HEK293 (cell line): ENCODE results near the gene NAMPT.

Experiments used
- KLF1 ChIP-seq: fragments of 450-650 bp; formaldehyde crosslinking; IDR thresholded peaks from 2 replicates; pipeline ENCODE4 v1.5.1; 2016; ENCODE audit warnings: missing biosample characterization, missing genetic modification characterization
- SP7 ChIP-seq: fragments of 450-650 bp; formaldehyde crosslinking; IDR thresholded peaks from 2 replicates; pipeline ENCODE4 v1.5.1; 2016; ENCODE audit warnings: missing biosample characterization, missing genetic modification characterization
- TRIM28 ChIP-seq: IDR thresholded peaks from 2 replicates; pipeline ENCODE4 v1.6.1; 2011; ENCODE audit warnings: low read length, control low read depth, borderline replicate concordance
- ZIC2 ChIP-seq: fragments of 450-650 bp; formaldehyde crosslinking; IDR thresholded peaks from 2 replicates; pipeline ENCODE4 v1.5.1; 2016; ENCODE audit warnings: missing biosample characterization, missing genetic modification characterization
- ZNF266 ChIP-seq: fragments of 450-650 bp; formaldehyde crosslinking; IDR thresholded peaks from 2 replicates; pipeline ENCODE4 v1.5.1; 2016; ENCODE audit warnings: missing biosample characterization, missing genetic modification characterization, low read depth
- ZNF558 ChIP-seq: fragments of 450-650 bp; formaldehyde crosslinking; IDR thresholded peaks from 2 replicates; pipeline ENCODE4 v1.5.1; 2016; ENCODE audit warnings: missing biosample characterization, missing genetic modification characterization
- ZNF707 ChIP-seq: fragments of 450-650 bp; formaldehyde crosslinking; IDR thresholded peaks from 2 replicates; pipeline ENCODE4 v1.5.1; 2016; ENCODE audit warnings: missing biosample characterization, missing genetic modification characterization
- TF ChIP-seq, protein P1 (sequence below): fragments of 450-650 bp; formaldehyde crosslinking; IDR thresholded peaks from 2 replicates; pipeline ENCODE4 v1.5.1; 2016; ENCODE audit warnings: missing biosample characterization, missing genetic modification characterization
- TF ChIP-seq, protein P2 (sequence below): fragments of 450-650 bp; formaldehyde crosslinking; IDR thresholded peaks from 2 replicates; pipeline ENCODE4 v1.5.1; 2016; ENCODE audit warnings: missing biosample characterization, missing genetic modification characterization

DNA sequence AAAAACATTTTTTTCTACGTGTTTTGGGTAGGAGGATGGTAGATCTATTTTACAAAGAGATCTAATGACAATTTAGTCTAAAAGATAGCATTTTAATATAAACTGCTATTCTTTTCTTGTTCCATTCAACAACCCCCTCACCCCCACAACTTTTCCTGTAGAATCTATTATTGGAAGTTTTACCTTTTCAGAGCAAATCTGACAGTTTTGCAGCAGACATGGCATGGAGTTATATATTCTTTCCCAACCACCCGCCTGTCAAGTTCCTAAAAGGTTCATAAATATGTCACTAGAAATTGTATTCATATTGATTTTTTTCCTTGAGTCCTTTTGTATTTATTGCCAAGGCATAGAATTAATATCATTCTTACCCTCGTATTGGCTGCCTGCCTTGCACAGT lies 21.5 kb upstream of the NAMPT start:
- TF ChIP-seq ZNF707 (tag by site-specific recombination) (no peak), ZNF558 (tag by site-specific recombination) (no peak), ZIC2 (tag by site-specific recombination) (no peak), KLF1 (tag by site-specific recombination) (no peak), TRIM28 (no peak), ZNF266 (no peak), SP7 (no peak)
- TF ChIP-seq, protein P1, sequence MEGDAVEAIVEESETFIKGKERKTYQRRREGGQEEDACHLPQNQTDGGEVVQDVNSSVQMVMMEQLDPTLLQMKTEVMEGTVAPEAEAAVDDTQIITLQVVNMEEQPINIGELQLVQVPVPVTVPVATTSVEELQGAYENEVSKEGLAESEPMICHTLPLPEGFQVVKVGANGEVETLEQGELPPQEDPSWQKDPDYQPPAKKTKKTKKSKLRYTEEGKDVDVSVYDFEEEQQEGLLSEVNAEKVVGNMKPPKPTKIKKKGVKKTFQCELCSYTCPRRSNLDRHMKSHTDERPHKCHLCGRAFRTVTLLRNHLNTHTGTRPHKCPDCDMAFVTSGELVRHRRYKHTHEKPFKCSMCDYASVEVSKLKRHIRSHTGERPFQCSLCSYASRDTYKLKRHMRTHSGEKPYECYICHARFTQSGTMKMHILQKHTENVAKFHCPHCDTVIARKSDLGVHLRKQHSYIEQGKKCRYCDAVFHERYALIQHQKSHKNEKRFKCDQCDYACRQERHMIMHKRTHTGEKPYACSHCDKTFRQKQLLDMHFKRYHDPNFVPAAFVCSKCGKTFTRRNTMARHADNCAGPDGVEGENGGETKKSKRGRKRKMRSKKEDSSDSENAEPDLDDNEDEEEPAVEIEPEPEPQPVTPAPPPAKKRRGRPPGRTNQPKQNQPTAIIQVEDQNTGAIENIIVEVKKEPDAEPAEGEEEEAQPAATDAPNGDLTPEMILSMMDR (tag by site-specific recombination): no peak
- TF ChIP-seq, protein P2, sequence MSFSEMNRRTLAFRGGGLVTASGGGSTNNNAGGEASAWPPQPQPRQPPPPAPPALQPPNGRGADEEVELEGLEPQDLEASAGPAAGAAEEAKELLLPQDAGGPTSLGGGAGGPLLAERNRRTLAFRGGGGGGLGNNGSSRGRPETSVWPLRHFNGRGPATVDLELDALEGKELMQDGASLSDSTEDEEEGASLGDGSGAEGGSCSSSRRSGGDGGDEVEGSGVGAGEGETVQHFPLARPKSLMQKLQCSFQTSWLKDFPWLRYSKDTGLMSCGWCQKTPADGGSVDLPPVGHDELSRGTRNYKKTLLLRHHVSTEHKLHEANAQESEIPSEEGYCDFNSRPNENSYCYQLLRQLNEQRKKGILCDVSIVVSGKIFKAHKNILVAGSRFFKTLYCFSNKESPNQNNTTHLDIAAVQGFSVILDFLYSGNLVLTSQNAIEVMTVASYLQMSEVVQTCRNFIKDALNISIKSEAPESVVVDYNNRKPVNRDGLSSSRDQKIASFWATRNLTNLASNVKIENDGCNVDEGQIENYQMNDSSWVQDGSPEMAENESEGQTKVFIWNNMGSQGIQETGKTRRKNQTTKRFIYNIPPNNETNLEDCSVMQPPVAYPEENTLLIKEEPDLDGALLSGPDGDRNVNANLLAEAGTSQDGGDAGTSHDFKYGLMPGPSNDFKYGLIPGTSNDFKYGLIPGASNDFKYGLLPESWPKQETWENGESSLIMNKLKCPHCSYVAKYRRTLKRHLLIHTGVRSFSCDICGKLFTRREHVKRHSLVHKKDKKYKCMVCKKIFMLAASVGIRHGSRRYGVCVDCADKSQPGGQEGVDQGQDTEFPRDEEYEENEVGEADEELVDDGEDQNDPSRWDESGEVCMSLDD: no peak
